GM23338 (cell line): ENCODE results near the gene ARID1B. TPM values are rescaled to one million over a fixed set of nuclear protein-coding genes. Genes with fewer than 3 reads are reported as not detected.

Source experiments
- ATAC-seq: fragments of 200-7000 bp; cut with Tn5 transposase; 3 replicates; pipeline ENCODE4 v1.9.1; 2020
- DNase-seq: peaks from one replicate; pipeline ENCODE4 v3.0.0-alpha.2; 2015; ENCODE audit warnings: low spot score
- H2AFZ ChIP-seq: fragments of 200-600 bp; sonication (generic); 2 replicates; pipeline ENCODE4 v1.8.0; 2016; ENCODE audit warnings: antibody characterized with exemption, mild to moderate bottlenecking, moderate library complexity
- H3F3A ChIP-seq: fragments of 200-600 bp; sonication (generic); replicated peaks from 2 replicates; pipeline ENCODE4 v1.8.0; 2017; ENCODE audit warnings: antibody characterized with exemption, mixed run types, low read depth
- H3K27ac ChIP-seq: fragments of 200-600 bp; sonication (generic); 2 replicates; pipeline ENCODE4 v1.6.1; 2016; ENCODE audit warnings: low read depth
- H3K27me3 ChIP-seq: fragments of 200-600 bp; sonication (generic); 2 replicates; pipeline ENCODE4 v1.8.0; 2016; ENCODE audit warnings: mild to moderate bottlenecking, mixed run types, moderate library complexity; ENCODE audit not compliant: insufficient read depth
- H3K36me3 ChIP-seq: fragments of 200-600 bp; sonication (generic); 2 replicates; pipeline ENCODE4 v1.8.0; 2016; ENCODE audit warnings: mild to moderate bottlenecking; ENCODE audit not compliant: insufficient read depth
- H3K4me1 ChIP-seq: fragments of 200-600 bp; sonication (generic); 2 replicates; pipeline ENCODE4 v1.8.0; 2016; ENCODE audit warnings: mild to moderate bottlenecking, moderate library complexity; ENCODE audit not compliant: insufficient read depth
- H3K4me2 ChIP-seq: fragments of 200-600 bp; sonication (generic); 2 replicates; pipeline ENCODE4 v1.7.1; 2017; ENCODE audit warnings: mixed run types
- H3K4me3 ChIP-seq: fragments of 200-600 bp; sonication (generic); 2 replicates; pipeline ENCODE4 v1.6.1; 2016; ENCODE audit warnings: mixed run types
- H3K79me2 ChIP-seq: fragments of 200-600 bp; sonication (generic); replicated peaks from 2 replicates; pipeline ENCODE4 v1.8.0; 2017; ENCODE audit warnings: mild to moderate bottlenecking; ENCODE audit not compliant: insufficient read depth
- H3K9me2 ChIP-seq: fragments of 200-600 bp; sonication (generic); 2 replicates; pipeline ENCODE4 v1.8.0; 2017; ENCODE audit not compliant: insufficient read depth
- H4K20me1 ChIP-seq: fragments of 200-600 bp; sonication (generic); replicated peaks from 2 replicates; pipeline ENCODE4 v1.8.0; 2017; ENCODE audit warnings: mild to moderate bottlenecking; ENCODE audit not compliant: insufficient read depth
- H3K27ac Mint-ChIP-seq: 2 replicates; pipeline ENCODE4 v1.8.0; 2020; ENCODE audit warnings: inconsistent platforms, mild to moderate bottlenecking, moderate library complexity, mixed read lengths
- H3K27me3 Mint-ChIP-seq: 3 replicates; pipeline ENCODE4 v1.8.0; 2022; ENCODE audit warnings: low read depth, mild to moderate bottlenecking, moderate library complexity, mixed read lengths, inconsistent platforms; ENCODE audit not compliant: insufficient read depth, poor library complexity
- H3K36me3 Mint-ChIP-seq: 3 replicates; pipeline ENCODE4 v1.8.0; 2021; ENCODE audit warnings: low read depth, mild to moderate bottlenecking, inconsistent platforms, moderate library complexity, mixed read lengths
- H3K4me1 Mint-ChIP-seq: 3 replicates; pipeline ENCODE4 v1.8.0; 2020; ENCODE audit warnings: mild to moderate bottlenecking, inconsistent platforms, mixed read lengths
- H3K4me3 Mint-ChIP-seq: 3 replicates; pipeline ENCODE4 v1.8.0; 2021; ENCODE audit warnings: moderate library complexity, mild to moderate bottlenecking, inconsistent platforms, mixed read lengths
- H3K9me3 Mint-ChIP-seq: 3 replicates; pipeline ENCODE4 v1.8.0; 2020; ENCODE audit warnings: moderate library complexity, mild to moderate bottlenecking, inconsistent platforms, mixed read lengths
- CREB1 ChIP-seq: fragments of 250-450 bp; sonication (Bioruptor Pico); IDR thresholded peaks from 2 replicates; pipeline ENCODE4 v1.5.0; 2020; ENCODE audit warnings: low read depth, mild to moderate bottlenecking, moderate library complexity
- ETS1 ChIP-seq: IDR thresholded peaks from 2 replicates; pipeline ENCODE4 v1.6.1; 2016; ENCODE audit warnings: antibody characterized with exemption
- EZH2 ChIP-seq: fragments of 200-600 bp; sonication (generic); IDR thresholded peaks from one replicate; pipeline ENCODE4 v1.8.0; 2017; ENCODE audit warnings: antibody characterized with exemption, mild to moderate bottlenecking, low read depth; ENCODE audit not compliant: unreplicated experiment
- NANOG ChIP-seq: IDR thresholded peaks from 2 replicates; pipeline ENCODE4 v1.6.1; 2016; ENCODE audit warnings: antibody characterized with exemption, borderline replicate concordance
- POLR2AphosphoS5 ChIP-seq: IDR thresholded peaks from 2 replicates; pipeline ENCODE4 v1.6.1; 2016; ENCODE audit warnings: antibody characterized with exemption, low read depth
- ZNF114 ChIP-seq: fragments of 250-450 bp; sonication (Bioruptor Pico); IDR thresholded peaks from 2 replicates; pipeline ENCODE4 v1.5.0; 2020; ENCODE audit warnings: mild to moderate bottlenecking, moderate library complexity
- ZNF462 ChIP-seq: fragments of 250-450 bp; sonication (Bioruptor Pico); IDR thresholded peaks from 2 replicates; pipeline ENCODE4 v1.5.0; 2020; ENCODE audit warnings: mild to moderate bottlenecking, moderate library complexity
- polyA plus RNA-seq: library from polyadenylated mRNA; unstranded; fragments of >200 nt; fragmentation: Nextera tagmentation; extraction: Ambion mirVana; gene quantifications from 2 replicates; pipeline ENCODE4 v1.2.1, GENCODE V29; 2016
- total RNA-seq: library from RNA; depleted of rRNA; stranded (reverse); fragments of >200 nt; shearing (Covaris generic); gene quantifications from 2 replicates; pipeline ENCODE4 v1.2.3, GENCODE V29; 2014
- TF ChIP-seq, protein P1 (sequence below), 2 experiments: fragments of 200-600 bp in 1 of 2; sonication (generic) in 1 of 2; conservative IDR thresholded peaks; 2 replicates each; pipeline versions ENCODE4 v1.5.1 to v1.6.1; 2016 to 2017; ENCODE audit warnings: antibody characterized with exemption in 2 of 2, low read depth in 2 of 2, mild to moderate bottlenecking in 2 of 2, moderate library complexity in 1 of 2

The ARID1B gene
- total and polyA plus RNA-seq, 2 experiments from 2014 or later = 59.3 to 72.2 TPM

- no peak overlapping the region for H3K4me2 ChIP-seq
- peaks cover 30% of the 10 kb centered on the region for H4K20me1 ChIP-seq
- DNase-seq = peak; percentile 77
- no peak overlapping the region for H3K4me3 ChIP-seq
- no peak overlapping the region for H3K27ac Mint-ChIP-seq
- no peaks in the 10 kb centered on the region for H3F3A ChIP-seq
- ATAC-seq = peak; percentile 86
- H3K27me3 ChIP-seq = no peaks in the 10 kb centered on the region
- no peaks in the 10 kb centered on the region for H3K9me2 ChIP-seq
- peaks cover 64% of the 10 kb centered on the region for H3K4me1 Mint-ChIP-seq
- no peak overlapping the region for H3K27ac ChIP-seq
- H3K36me3 Mint-ChIP-seq = peaks cover 3% of the 10 kb centered on the region; the same call in 1 of the 3 replicates
- H2AFZ ChIP-seq = no peak overlapping the region
- H3K4me3 Mint-ChIP-seq = no peak overlapping the region
- peaks cover 28% of the 10 kb centered on the region for H3K4me1 ChIP-seq
- H3K9me3 Mint-ChIP-seq = no peaks in the 10 kb centered on the region
- TF ChIP-seq, protein P1, sequence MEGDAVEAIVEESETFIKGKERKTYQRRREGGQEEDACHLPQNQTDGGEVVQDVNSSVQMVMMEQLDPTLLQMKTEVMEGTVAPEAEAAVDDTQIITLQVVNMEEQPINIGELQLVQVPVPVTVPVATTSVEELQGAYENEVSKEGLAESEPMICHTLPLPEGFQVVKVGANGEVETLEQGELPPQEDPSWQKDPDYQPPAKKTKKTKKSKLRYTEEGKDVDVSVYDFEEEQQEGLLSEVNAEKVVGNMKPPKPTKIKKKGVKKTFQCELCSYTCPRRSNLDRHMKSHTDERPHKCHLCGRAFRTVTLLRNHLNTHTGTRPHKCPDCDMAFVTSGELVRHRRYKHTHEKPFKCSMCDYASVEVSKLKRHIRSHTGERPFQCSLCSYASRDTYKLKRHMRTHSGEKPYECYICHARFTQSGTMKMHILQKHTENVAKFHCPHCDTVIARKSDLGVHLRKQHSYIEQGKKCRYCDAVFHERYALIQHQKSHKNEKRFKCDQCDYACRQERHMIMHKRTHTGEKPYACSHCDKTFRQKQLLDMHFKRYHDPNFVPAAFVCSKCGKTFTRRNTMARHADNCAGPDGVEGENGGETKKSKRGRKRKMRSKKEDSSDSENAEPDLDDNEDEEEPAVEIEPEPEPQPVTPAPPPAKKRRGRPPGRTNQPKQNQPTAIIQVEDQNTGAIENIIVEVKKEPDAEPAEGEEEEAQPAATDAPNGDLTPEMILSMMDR (conservative IDR thresholded peaks at IDR 0.05; ENCODE audit: low read depth in 2 of 2) = peak; percentile 66 to 87
- no peak for TF ChIP-seq POLR2AphosphoS5
- H3K27me3 Mint-ChIP-seq = peaks cover 12% of the 10 kb centered on the region
- peaks cover 100% of the 10 kb centered on the region for H3K79me2 ChIP-seq
- H3K36me3 ChIP-seq = no peaks in the 10 kb centered on the region
Observed at GRCh38 chr6:156876302-156876701, 99.1 kb downstream of the ARID1B start.

DNA sequence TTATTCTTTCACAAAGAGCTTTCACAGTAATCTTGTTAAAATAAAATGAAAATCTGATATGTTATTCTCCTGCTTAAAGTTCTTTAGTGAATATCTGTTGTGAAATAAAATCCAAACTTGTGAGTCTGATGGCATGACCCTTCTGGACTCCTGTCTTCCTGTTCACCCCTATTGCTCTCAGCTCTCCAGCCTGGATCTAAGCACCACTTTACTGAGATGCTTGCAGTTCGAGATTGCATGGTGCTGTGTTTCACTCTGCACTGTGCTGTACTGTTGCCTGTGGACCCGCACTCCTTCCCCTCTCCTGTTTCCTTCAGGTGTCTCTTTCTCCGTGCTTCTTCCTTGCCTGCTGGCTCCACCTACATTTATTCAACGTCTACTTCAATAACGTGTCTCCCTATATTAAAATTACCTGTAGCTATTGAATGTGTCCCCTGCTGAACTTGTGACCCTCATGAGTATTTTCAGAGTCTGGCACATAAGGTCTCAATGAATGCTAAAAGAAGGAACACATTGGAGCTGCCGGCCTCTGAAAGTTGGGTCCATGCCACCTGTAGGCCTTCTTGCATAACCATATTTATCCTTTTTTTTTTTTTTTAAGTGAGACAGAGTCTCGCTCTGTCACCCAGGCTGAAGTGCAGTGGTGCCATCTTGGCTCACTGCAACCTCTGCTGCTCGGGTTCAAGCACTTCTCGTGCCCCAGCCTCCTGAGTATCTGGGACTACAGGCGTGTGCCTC, 100.1 kb downstream of the ARID1B start:
- Mint-ChIP-seq H3K4me1 (peaks cover 67% of the 10 kb centered on the region), H3K27ac (no peak overlapping the region), H3K27me3 (peaks cover 13% of the 10 kb centered on the region), H3K9me3 (no peaks in the 10 kb centered on the region), H3K4me3 (no peak overlapping the region), H3K36me3 (peaks cover 3% of the 10 kb centered on the region; the same call in 1 of the 3 replicates)
- H3K4me1 ChIP-seq = peaks cover 38% of the 10 kb centered on the region
- H3K79me2 ChIP-seq = peaks cover 100% of the 10 kb centered on the region
- H3K4me2 ChIP-seq = no peak overlapping the region
- H2AFZ ChIP-seq = no peak overlapping the region
- H3K27ac ChIP-seq = 0 out of 2 replicates have a peak overlapping the region, but pooled peaks have one; percentile 10
- H4K20me1 ChIP-seq = peaks cover 36% of the 10 kb centered on the region
- no peaks in the 10 kb centered on the region for H3K9me2 ChIP-seq
- no peaks in the 10 kb centered on the region for H3K27me3 ChIP-seq
- ATAC-seq (no peak), DNase-seq (no peak)
- H3K4me3 ChIP-seq = no peak overlapping the region
- H3F3A ChIP-seq = no peaks in the 10 kb centered on the region
- no peaks in the 10 kb centered on the region for H3K36me3 ChIP-seq
- TF ChIP-seq NANOG (no peak), ZNF114 (CRISPR knock-in tag) (no peak), ZNF462 (no peak), EZH2 (no peak), ETS1 (no peak), CREB1 (CRISPR knock-in tag) (no peak)
